DMS53 treated with DMSO at 0.1 percent for 48 hours (cell line): ENCODE measurements around the gene PSMA1.
"Not testable (repeated sequence)": the region's sequence is repeated elsewhere in the genome, so short reads cannot be mapped to it uniquely, and the experiment has no call there.

Source experiments
- DNase-seq: peaks from one replicate; lab custom pipeline; 2025; ENCODE audit not compliant: unreplicated experiment; lab: John Stamatoyannopoulos, UW

PSMA1 gene

GRCh38 chr11:14535166-14535565 lies 15.0 kb upstream of the PSMA1 start:
- DNase-seq, result not testable (repeated sequence)

GRCh38 chr11:14529951-14530350 lies 9.8 kb upstream of the PSMA1 start:
- no peak for DNase-seq

- no peak for DNase-seq
These were observed 9.1 kb upstream of the PSMA1 start for GRCh38 chr11:14529321-14529720.

GRCh38 chr11:14522801-14523200 lies 2.6 kb upstream of the PSMA1 start:
- DNase-seq, result no peak

- no peak for DNase-seq
These were observed 2.1 kb upstream of the PSMA1 start for GRCh38 chr11:14522245-14522644.

- DNase-seq, result no peak
These were observed 563 bp upstream of the PSMA1 start for GRCh38 chr11:14520747-14521151.

GRCh38 chr11:14519597-14519916 lies 629 bp downstream of the PSMA1 start:
- DNase-seq, result no peak

- no peak for DNase-seq
These were observed 1.4 kb downstream of the PSMA1 start for GRCh38 chr11:14518820-14519219.

- DNase-seq, result no peak
These were observed 6.4 kb downstream of the PSMA1 start for GRCh38 chr11:14513800-14514199.

GRCh38 chr11:14506532-14506931 lies 13.7 kb downstream of the PSMA1 start:
- no peak for DNase-seq

GRCh38 chr11:14503023-14503422 lies 17.2 kb downstream of the PSMA1 start:
- DNase-seq, result no peak

- DNase-seq, result no peak
These were observed 18.1 kb downstream of the PSMA1 start for GRCh38 chr11:14502039-14502438.

- peak; percentile 50 for DNase-seq
These were observed 20.0 kb downstream of the PSMA1 start for GRCh38 chr11:14500181-14500651.

- DNase-seq, result peak; percentile 89
These were observed 20.5 kb downstream of the PSMA1 start, which contains the start of gene COPB1 for GRCh38 chr11:14499560-14500180. Gene COPB1 (minus strand): TSS chr11:14499811. CDS start chr11:14498928, 883 bp downstream.

- DNase-seq, result no peak
These were observed 21.0 kb downstream of the PSMA1 start for GRCh38 chr11:14499178-14499559.

GRCh38 chr11:14480716-14481115 lies 39.5 kb downstream of the PSMA1 start:
- DNase-seq, result no peak

- DNase-seq, result no peak
These were observed 49.1 kb downstream of the PSMA1 start for GRCh38 chr11:14471127-14471526.

- no peak for DNase-seq
These were observed 56.6 kb downstream of the PSMA1 start for GRCh38 chr11:14463623-14464022.

- no peak for DNase-seq
These were observed 60.0 kb downstream of the PSMA1 start for GRCh38 chr11:14460147-14460546.

- no peak for DNase-seq
These were observed 61.8 kb downstream of the PSMA1 start for GRCh38 chr11:14458377-14458776.

GRCh38 chr11:14455648-14456430 lies 64.3 kb downstream of the PSMA1 start:
- DNase-seq, result no peak
